NCI-H1092 treated with DMSO at 0.1 percent for 48 hours (cell line): Measurements from ENCODE around the gene TMEM243.
"Not testable (repeated sequence)": the region's sequence is repeated elsewhere in the genome, so short reads cannot be mapped to it uniquely, and the experiment has no call there.

Experiments
- DNase-seq: peaks from one replicate; lab custom pipeline; 2025; lab: John Stamatoyannopoulos, UW

TMEM243 gene

DNA sequence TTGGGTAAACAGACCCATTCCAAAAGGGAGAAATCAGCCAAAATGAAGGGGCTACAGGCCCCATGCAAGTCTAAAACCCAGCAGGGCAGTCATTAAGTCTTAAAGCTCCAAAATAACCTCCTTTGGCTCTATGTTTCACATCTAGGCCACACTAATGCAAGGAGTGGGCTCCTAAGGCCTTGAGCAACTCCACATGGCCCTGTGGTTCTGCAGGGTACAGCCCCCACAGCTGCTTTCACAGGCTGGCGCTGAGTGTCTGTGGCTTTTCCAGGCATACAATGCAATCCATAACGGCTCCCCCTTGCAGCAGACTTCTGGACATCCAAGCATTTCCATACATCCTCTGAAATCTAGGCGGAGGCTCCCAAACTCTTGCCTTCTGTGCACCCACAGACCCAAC, 9.0 kb downstream of the TMEM243 start:
- no peak for DNase-seq

DNA sequence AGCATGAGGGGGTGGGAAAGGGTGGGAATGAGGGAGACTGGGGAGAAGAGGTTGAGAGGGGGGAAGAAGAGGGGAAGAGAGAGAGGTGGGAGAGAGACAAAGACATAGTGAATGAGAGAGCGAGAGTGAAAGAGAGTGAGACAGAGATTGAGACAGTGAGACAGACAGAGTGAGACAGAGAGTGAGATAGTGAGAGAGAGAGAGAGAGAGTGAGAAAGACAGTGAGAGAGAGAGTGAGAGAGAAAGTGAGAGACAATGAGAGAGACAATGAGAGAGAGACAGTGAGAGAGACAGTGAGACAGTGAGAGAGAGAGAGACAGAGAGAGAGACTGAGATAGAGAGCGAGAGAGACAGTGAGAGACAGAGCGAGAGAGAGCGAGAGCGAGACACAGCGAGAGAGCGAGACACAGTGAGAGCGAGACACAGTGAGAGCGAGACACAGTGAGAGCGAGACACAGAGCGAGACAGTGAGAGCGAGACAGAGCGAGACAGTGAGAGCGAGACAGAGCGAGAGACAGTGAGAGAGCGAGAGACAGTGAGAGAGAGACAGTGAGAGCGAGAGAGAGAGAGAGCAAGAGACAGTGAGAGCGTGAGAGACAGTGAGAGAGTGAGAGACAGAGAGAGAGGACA, 10.1 kb downstream of the TMEM243 start:
- no peak for DNase-seq

DNA sequence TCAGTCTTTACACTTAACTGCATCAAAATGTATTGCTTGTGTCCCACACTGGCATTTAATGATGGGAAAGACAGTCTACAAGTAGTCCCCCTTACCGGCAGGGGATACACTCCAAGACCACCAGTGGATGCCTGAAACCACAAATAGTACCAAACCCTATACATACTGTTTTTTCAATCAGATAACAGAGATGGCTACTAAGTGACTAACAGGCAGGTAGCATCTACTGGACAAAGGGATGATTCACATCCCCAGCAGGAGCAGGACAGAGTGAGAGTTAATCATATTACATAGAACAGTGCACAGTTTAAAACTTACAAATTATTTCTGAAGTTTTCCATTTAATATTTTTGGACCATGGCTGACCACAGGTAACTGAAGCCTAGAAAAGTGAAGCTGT, 13.2 kb downstream of the TMEM243 start:
- no peak for DNase-seq

DNA sequence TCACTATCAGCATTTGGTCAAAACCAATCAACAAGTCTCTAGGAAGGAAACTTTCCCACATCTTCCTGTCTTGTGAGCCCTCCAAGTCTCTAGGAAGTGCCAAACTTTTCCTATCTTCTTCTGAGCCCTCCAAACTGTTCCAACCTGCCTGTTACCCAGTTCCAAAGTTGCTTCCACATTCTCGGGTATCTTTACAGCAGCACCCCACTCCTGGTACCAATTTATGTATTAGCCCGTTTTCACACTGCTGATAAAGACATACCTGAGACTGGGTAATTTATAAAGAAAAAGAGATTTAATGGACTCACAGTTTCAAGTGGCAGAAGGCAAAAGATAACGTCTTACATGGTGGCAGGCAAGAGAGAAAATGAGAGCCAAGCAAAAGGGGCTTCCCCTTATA, 13.8 kb downstream of the TMEM243 start:
- DNase-seq = not testable (repeated sequence)

DNA sequence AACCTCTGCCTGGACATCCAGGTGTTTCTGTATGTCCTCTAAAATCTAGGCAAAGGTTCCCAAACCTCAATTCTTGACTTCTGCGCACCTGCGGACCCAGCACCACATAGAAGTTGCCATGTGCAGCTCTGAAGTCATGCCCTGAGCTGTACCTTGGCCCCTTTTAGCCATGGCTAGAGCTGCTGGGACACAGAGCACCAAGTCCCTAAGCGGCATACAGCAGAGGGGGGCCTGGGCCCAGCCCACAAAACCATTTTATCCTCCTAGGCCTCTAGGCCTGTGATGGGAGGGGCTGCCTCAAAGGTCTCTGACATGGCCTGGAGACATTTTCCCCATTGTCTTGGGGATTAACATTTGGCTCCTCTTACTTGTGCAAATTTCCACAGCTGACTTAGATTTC, 14.6 kb downstream of the TMEM243 start:
- no peak for DNase-seq

DNA sequence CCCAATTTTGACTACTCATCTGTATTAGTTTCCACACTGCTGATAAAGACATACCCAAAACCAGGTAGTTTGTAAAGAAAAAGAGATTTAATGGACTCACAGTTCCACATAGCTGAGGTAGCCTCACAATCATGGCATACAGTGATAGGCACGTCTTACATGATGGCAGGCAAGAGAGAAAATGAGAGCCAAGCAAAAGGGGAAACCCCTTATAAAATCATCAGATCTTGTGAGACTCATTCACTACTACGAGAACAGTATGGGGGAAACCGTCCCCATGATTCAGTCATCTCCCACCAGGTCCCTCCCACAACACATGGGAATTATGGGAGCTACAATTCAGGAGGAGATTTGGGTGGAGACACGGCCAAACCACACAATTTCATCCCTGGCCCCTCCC, 15.6 kb downstream of the TMEM243 start:
- DNase-seq = not testable (repeated sequence)

DNA sequence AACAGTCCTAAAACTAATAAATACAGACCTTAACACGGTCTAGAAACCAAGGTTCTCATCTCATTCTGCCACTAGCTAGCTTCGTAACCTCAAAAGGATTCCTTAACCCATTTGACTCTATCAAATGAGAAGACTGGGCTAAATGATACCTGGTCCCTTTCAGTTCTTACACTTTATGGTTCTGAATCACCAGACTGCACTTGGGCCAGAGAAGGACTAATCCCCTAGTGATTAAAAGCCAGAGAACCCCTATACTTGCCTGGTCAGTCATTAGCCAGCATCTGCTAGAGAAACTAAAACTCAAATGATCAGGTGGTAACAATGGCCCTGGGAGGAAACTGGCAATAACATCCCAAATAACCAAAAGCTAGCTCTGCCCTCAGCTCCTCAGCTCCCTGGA, 16.8 kb downstream of the TMEM243 start:
- no peak for DNase-seq

- no peak for DNase-seq
These were observed 17.3 kb downstream of the TMEM243 start for GRCh38 chr7:87202208-87202607.

DNA sequence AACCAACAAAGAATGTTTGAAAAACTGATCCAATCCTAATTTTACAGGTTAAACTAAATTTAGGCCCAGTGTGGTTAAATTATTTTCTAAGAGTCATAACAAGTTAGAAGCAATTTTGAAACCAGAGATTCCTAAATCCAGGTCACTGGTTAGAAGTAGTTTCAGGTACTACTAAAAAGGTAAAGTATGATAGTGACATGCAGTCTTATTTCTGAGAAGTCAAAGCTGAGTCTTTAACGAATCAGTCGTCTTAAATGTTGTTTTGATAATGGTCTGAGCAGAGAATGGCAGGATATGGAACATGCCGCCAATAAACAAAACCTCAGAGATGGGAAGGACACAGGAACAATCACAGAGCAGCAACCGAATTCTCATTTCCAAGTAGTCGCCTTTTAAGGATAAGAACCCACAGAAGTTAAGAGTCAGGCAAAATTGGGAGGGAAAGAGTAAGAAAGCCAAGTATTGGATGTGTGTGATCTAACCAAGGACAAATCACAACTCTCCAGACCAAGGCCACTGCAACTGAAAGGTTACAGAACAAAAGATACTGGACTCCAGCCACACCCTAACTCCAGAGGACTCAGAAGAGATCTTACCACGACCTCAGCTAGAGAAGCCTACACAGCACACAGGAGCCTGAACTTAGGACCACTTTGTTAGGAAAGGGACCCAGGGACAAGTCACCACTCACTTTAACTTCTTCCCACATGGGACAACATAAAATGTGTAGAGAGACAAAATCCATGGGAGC, 19.7 kb downstream of the TMEM243 start:
- DNase-seq = no peak

DNA sequence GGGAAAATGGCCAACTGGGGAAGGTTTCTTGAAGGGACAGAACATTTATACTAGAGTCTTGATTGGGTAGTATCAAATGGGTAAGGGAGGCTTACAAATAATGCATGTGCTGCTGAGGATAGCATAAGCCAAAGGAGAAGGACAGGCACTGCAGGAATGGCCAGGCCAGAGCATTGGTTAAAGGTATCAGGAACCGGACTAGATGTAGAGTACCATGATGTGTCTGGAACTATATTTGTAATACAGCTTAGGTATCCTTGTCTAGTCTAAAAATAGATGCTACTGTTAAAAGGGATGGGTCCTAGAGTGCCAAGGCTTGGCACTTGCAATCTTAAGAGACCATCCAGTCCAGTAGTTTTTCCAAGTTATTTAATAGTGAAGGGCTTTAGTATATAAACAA, 20.3 kb downstream of the TMEM243 start:
- no peak for DNase-seq

DNA sequence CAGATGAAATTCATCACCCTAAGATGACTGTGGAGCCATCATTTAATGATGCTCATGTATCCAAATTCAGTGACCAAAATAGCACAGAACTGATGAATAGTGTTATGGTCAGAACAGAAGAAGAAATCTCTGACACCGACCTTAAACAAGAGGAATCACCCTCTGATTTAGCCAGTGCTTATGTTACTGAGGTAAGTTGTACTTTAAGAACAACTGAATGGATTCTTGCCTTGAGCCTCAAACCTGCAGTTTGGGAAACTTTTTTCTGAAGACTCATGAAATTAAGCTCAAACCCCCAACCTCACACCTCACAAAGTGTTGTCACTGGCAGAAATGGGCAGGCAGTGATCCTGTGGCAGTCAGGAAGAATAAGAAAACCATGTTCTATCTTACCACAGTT, 25.6 kb downstream of the TMEM243 start:
- DNase-seq = no peak

DNA sequence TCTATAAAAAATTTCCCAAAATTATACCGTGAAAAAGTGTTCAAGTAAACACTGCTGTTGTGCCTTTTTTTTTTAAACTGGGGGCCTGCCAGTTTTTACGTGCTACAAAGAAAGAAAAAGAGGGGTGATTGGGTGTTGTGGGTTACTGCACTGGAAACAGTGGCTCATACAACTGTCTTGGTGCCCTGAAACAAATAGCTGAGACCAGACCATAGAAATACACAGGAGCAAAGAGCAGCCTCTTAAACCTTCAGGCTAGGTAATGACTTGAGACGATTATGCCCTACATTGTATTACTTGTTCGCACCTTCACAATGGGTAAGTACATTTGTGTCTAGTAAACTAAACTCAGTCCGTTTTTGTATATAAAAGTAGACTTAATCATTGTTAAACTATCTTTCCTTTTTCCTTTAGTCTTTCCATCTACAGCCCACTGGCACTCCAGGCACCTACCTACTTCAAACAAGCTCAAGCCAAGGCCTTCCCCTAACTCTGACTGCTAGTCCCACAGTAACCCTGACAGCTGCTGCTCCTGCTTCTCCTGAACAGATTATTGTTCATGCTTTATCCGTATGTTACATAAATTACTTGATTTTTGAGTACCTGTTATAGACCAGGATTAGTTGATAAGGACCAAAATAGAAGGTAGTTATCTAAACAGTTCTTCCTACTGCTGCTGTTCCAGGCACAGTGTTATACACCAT, 26.6 kb downstream of the TMEM243 start:
- DNase-seq = no peak

GRCh38 chr7:87190783-87191182, 28.7 kb downstream of the TMEM243 start:
- DNase-seq = no peak

- DNase-seq = no peak
These were observed 30.6 kb downstream of the TMEM243 start for GRCh38 chr7:87188930-87189329.

- DNase-seq = no peak
These were observed 32.4 kb downstream of the TMEM243 start for GRCh38 chr7:87187120-87187519.

GRCh38 chr7:87179180-87179579, 40.4 kb downstream of the TMEM243 start:
- DNase-seq = no peak

GRCh38 chr7:87178320-87178719, 41.2 kb downstream of the TMEM243 start:
- no peak for DNase-seq

DNA sequence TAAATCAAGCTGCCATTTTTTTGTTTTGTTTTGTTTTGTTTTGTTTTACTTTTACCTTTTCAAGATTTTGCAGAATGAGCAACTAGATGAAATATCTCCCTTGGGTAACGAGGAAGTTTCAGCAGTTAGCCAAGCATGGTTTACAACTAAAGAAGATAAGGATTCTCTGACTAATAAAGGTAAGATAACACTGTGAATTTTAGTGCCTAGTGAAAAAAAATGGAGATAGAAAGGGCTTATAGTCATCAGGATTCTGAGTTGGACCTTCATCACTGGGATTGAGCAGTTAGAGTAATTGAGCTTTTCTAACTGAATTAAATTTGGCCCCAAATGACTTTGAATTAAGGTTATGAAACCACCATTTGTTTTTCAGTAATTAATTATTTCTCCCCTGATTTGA, 46.1 kb downstream of the TMEM243 start:
- DNase-seq = no peak

DNA sequence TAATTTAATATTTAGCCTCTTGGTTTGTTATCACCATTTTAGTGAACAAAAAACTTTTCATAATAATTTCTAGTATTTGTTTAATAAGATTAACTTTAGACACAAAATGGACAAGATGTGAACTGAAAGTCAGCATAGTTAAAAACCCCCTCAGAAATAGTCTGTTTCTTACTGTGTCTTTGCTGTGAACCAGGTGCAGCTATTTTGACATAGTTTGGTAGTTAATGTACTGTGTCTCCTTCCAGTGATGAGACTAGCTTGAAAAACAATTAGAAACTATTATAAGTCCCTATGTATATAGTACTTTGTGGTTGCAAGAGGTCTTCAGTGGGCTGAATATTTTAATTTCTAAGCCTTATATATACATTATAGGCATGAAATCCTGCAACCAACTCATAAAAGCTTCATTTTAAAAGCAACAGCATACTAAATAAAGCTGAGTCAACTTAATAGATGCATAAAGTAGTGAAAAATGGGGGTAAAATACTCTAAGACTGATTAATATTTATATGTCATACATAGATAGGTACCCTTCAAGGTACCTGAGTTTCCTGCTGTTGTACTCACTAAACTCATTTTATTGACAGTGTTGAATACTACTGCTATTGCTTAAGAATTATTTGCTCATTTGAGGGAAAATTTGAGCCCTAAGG, 48.1 kb downstream of the TMEM243 start:
- DNase-seq = no peak

DNA sequence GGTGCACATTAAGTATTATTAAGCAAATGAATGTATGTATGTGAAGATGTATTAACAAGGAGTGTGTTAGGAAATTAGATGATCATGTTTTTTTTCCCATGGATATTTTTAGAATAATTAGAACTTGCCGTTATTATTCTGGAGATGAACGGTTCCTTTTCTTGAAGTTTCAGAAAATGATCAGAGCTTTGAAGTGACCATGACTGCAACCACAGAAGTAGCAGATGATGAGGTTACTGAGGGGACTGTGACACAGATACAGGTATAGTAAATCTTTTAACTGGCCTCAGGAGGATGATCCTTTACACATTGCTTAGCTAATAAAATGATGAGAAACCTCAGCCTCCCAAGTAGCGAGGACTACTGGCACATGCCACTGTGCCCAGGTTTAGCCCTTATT, 48.7 kb downstream of the TMEM243 start:
- DNase-seq = no peak

- DNase-seq = no peak
These were observed 55.1 kb downstream of the TMEM243 start for GRCh38 chr7:87164433-87164832.

DNA sequence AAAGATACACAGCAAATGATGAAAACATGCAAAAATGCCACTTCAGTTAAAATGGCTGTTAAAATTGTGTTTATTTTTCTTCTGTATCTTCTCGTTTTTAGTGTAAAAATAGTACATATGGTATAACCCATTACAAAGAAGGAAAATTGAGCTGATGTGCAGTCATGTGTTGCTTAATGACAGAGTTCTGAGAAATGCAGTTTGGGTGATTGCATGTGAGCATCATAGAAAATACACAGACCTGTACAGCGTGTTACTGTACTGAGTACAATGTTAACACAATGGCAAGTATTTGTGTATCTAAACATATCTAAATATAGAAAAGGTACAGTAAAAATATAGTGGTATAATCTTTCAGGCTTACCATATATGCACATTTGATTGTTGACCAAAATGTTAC, 60.0 kb downstream of the TMEM243 start:
- DNase-seq = no peak

DNA sequence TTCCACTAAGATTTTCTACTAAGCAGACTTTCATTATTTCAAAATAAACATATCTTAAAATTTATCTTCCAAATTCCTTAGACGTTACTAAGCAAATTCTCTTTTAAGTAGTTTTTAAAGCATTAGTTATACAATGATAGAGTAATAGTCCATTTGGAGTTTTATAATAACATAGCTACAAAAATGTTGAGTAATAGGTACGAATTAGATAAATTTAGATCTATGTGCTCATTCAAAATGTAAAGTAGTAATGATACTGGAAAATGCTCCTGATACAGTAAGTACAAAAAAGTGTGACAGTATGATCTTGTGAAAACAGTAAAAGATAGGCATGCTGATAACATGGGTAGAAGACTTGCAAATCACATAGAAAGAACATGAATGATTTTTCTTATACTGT, 62.8 kb downstream of the TMEM243 start:
- no peak for DNase-seq
